ENCODE results near the gene PRKD2.

DNA sequence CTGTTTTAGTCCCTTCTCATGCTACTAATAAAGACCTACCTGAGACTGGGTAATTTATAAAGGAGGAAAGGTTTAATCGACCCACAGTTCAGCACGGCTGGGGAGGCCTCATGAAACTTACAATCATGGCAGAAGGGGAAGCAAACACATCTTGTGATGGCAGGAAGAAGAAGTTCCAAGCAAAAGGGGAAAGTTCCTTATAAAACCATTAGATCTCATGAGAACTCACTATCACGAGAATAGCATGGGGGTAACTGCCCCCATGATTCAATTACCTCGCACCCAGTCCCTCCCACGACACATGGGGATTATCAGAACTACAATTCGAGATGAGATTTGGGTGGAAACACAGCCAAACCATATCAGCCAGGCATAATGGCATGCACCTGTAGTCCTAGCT lies 42.3 kb upstream of the PRKD2 start:
- TF ChIP-seq, protein P1, sequence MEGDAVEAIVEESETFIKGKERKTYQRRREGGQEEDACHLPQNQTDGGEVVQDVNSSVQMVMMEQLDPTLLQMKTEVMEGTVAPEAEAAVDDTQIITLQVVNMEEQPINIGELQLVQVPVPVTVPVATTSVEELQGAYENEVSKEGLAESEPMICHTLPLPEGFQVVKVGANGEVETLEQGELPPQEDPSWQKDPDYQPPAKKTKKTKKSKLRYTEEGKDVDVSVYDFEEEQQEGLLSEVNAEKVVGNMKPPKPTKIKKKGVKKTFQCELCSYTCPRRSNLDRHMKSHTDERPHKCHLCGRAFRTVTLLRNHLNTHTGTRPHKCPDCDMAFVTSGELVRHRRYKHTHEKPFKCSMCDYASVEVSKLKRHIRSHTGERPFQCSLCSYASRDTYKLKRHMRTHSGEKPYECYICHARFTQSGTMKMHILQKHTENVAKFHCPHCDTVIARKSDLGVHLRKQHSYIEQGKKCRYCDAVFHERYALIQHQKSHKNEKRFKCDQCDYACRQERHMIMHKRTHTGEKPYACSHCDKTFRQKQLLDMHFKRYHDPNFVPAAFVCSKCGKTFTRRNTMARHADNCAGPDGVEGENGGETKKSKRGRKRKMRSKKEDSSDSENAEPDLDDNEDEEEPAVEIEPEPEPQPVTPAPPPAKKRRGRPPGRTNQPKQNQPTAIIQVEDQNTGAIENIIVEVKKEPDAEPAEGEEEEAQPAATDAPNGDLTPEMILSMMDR (IDR thresholded peaks at IDR 0.05): no peak
- no peak for TF ChIP-seq POLR2A (IDR thresholded peaks at IDR 0.05)

Data from heart left ventricle (tissue), 13 donors.